D721Med (cell line): Measurements from ENCODE around the gene INPP5K.

Experiments
- DNase-seq: peaks from one replicate; pipeline ENCODE4 v3.0.0; 2011; ENCODE audit warnings: low spot score; ENCODE audit not compliant: insufficient read length
- FAIRE-seq: peaks from 2 replicates; lab custom pipeline; 2011; peaks lifted over from hg19 to GRCh38; lab: Jason Lieb, UNC
- TF ChIP-seq, protein P1 (sequence below): IDR thresholded peaks from 2 replicates; pipeline ENCODE4 v1.5.1; 2012; ENCODE audit warnings: mild to moderate bottlenecking, control low read depth; ENCODE audit not compliant: insufficient read depth; ENCODE audit errors: missing control alignments

The INPP5K gene

GRCh38 chr17:1486802-1487695 is 29.4 kb downstream of the INPP5K start:
- no peak for FAIRE-seq
- TF ChIP-seq, protein P1, sequence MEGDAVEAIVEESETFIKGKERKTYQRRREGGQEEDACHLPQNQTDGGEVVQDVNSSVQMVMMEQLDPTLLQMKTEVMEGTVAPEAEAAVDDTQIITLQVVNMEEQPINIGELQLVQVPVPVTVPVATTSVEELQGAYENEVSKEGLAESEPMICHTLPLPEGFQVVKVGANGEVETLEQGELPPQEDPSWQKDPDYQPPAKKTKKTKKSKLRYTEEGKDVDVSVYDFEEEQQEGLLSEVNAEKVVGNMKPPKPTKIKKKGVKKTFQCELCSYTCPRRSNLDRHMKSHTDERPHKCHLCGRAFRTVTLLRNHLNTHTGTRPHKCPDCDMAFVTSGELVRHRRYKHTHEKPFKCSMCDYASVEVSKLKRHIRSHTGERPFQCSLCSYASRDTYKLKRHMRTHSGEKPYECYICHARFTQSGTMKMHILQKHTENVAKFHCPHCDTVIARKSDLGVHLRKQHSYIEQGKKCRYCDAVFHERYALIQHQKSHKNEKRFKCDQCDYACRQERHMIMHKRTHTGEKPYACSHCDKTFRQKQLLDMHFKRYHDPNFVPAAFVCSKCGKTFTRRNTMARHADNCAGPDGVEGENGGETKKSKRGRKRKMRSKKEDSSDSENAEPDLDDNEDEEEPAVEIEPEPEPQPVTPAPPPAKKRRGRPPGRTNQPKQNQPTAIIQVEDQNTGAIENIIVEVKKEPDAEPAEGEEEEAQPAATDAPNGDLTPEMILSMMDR = no peak
- no peak for DNase-seq

DNA sequence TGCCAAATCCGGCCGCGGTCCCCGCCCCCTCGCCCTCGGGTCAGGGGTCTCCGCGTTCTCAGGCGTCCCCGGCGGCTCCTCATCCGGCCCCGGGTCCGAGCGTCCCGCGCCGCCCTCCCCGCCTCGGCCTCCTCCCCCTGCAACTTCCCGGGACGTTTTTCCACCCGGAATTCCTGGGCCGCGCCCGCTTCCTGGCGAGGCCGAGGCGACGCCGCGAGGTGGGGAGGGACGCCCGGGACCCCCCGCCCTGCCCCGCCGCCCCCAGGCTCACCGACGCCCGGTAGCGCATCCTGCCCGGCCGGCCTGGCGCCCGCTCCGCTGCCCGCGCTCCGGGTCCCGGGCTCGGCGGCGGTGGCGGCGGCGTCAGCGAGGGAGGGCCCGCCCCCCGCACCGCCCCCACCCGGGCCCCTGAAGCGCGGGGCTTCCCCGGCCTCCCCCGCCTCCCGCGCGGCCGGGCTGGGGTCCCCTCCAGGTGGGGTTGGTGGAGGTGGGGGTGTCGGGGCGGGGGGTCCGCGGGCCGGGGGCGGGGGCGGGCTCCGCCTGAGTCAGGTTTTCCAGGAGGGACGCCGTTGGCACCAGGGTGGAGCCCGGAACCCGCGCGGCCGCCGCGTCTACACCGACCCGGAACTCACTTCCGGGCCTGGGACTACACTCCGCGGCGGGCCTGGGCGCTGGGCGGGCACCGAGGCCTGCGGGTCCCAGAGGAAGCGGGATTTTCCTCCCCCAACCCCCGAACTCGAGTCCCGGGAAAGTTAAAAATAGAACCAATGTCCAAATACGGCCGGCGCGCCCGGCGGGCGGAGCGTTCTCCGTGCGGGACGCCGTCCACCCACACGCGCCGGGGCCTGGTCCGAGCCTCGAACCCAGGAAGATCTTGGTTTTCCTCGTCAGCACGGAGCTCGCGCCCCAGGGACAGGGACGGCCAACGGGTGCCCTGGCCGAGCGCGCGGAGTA is 30.7 kb downstream of the INPP5K start:
- TF ChIP-seq, protein P1 = no peak
- DNase-seq = no peak
- no peak for FAIRE-seq

DNA sequence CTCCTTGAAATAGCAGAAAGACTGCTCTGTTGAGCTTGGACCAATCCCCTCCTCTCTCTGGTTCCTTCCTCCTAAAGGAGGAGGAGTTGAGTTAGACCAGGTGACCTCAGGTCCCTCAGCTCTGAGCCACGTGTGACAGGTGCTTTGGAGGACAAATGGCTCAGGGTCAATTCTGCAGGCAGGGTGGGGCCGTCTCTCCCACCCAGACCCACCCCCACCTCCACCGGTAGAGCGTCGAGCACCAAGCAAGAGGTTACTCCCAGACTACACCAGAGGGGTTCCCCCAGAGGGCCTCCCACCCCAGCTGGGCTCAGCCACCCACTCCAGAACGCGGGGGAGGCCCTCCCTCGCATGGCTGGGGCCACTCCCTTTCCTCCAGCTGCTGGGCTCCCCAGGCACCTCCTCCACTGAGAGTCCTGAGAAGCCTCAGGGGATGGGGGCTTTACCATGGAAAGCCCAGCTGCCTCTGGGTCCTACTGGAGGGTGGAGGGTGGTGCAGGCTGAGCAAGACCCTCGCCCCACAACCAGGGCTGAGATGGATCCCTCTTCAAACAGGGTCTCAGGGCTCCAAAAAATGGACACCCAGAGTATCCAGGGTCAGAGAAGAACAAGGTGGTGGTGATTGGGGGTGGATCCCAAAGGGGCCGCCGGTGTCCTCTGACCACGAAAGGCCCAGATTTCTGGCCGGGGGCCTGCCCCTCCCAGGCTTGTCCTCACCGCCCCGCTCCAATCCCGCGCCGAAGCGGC is 31.6 kb downstream of the INPP5K start:
- TF ChIP-seq, protein P1 = no peak
- DNase-seq (peak; percentile 59), FAIRE-seq (no peak)

DNA sequence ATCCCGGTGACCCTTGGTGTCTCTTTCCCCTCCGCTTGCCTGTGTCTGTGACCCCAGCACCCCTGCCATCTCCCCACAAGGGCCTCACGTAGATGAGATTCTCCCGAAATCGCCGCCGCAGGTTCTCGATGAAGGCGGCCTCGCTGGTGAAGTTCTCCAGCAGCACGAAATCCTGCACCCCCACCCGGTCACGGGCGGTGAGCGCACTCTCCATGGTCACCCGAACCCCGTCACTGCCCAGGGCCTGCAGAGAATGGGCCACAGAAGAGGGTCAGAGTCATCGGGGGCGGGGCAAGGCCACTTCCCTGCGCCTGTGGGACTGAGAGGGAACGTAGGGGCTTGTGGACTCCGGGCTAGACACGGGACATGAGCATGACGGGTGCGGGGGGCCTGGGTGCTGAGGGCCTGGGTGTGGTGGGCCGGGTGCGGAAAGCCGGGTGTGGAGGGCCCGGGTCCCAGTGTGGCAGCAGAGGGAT is 32.3 kb downstream of the INPP5K start:
- TF ChIP-seq, protein P1 = no peak
- FAIRE-seq = no peak

DNA sequence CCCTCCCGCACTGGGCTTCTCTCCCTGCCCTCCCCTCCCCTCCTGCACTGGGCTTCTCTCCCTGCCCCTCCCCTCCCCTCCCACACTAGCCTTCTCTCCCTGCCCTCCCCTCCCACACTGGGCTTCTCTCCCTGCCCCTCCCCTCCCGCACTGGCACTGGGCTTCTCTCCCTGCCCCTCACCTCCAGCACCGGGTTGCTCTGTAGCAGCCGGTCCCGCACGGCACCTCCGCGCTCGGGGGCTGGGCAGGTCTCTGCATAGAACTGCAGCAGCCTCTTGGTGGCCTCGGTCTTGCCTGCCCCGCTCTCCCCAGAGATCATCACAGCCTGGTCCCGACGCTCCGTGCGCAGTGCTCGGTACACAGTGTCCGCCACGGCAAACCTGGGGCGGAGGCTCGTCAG is 33.7 kb downstream of the INPP5K start:
- TF ChIP-seq, protein P1 = no peak
- DNase-seq = no peak
- no peak for FAIRE-seq

More for the DNA sequence above, 32.3 kb downstream of the INPP5K start:
- DNase-seq = no peak

- TF ChIP-seq, protein P1 = no peak
- DNase-seq (no peak), FAIRE-seq (no peak)
Observed at GRCh38 chr17:1481736-1482135, 34.7 kb downstream of the INPP5K start.
